Activated CD4-positive, alpha-beta T cell treated with anti-CD3 and anti-CD28 coated beads, Interleukin-2, amount 10 ng/mL, durations not matched to agents 24 days and 14 days (primary cell): ENCODE data around the gene ADAM12. TPM values are rescaled to one million over a fixed set of nuclear protein-coding genes. Genes with fewer than 3 reads are reported as not detected.

Experiments
- DNase-seq: peaks from one replicate; pipeline ENCODE4 v3.0.0; 2022
- H3K27ac Mint-ChIP-seq: one replicate; pipeline ENCODE4 v1.8.0; 2022; ENCODE audit warnings: mild to moderate bottlenecking, mixed read lengths
- H3K27me3 Mint-ChIP-seq: one replicate; pipeline ENCODE4 v1.8.0; 2022; ENCODE audit warnings: mixed read lengths
- H3K36me3 Mint-ChIP-seq: one replicate; pipeline ENCODE4 v1.8.0; 2022; ENCODE audit warnings: low read depth, mild to moderate bottlenecking, mixed read lengths
- H3K4me1 Mint-ChIP-seq: one replicate; pipeline ENCODE4 v1.8.0; 2021; ENCODE audit warnings: mixed read lengths
- H3K4me3 Mint-ChIP-seq: one replicate; pipeline ENCODE4 v1.8.0; 2022; ENCODE audit warnings: mild to moderate bottlenecking, moderate library complexity, mixed read lengths
- H3K9me3 Mint-ChIP-seq: one replicate; pipeline ENCODE4 v1.8.0; 2021; ENCODE audit warnings: mixed read lengths
- intact Hi-C: fragments of 100-400 bp; cut with micrococcal nuclease; formaldehyde crosslinking; loops from one replicate; pipeline ENCODE4 v1.15.1; 2023
- total RNA-seq: library from RNA; stranded (reverse); gene quantifications from 2 replicates; pipeline ENCODE4 v1.2.3, GENCODE V29; 2022

The ADAM12 gene
- total RNA-seq, 1 donor from 2014 or later, result not detected

DNA sequence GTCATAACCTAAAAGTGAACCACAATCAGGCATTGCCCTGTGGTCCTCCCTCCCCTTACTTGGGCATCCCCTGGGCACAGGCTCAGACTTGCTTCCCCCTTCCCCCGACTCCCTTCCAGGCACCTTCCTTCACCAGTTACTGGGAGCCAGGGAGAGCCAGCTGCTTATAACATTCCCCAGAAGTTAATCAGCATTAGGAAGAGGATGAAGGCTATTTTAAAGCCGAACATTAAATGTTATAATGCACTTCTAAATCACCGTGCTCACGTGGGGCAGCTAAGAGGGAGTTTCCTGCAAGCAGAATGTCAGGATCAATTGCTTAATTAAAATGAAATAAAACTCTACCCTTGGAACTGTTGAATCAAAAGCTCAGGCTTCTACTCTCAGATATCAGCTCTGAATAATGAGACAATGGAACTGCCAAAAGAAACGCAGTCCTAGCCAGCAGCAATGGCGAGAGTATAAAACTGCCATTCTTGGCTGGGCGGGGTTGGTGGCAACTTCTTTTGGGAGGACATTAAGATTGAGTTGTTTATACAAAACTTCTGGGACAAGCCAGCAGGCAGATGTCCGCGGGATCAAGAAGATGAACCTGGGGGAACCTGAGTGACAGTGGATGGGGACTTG, 322.4 kb downstream of the ADAM12 start:
- intact Hi-C loops, result no loop called here
- H3K27ac Mint-ChIP-seq, result no peak overlapping the region
- no peaks in the 10 kb centered on the region for H3K27me3 Mint-ChIP-seq
- H3K4me3 Mint-ChIP-seq, result no peak overlapping the region
- no peak for DNase-seq
- H3K36me3 Mint-ChIP-seq, result no peaks in the 10 kb centered on the region
- no peaks in the 10 kb centered on the region for H3K9me3 Mint-ChIP-seq
- H3K4me1 Mint-ChIP-seq, result no peaks in the 10 kb centered on the region

DNA sequence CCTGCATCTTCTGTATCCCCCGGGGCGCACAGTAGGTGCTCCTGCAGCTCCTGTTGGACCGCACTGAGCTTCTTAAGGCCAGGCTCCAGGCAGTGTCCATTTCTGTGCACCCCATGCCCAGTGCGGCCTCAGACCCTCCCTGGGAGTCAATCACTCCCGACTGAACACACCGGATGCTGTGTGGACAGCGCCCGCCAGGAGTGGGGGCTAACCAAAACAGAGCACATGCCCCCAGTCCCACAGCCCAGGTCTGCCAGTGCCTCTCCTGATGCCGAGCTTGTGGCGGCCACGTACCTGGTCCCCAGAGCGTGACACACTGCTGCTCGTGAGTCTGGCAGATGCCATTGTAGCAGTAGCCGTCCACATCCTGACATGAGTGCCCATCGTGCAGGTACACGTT, 323.8 kb downstream of the ADAM12 start:
- DNase-seq, result no peak
- no peaks in the 10 kb centered on the region for H3K36me3 Mint-ChIP-seq
- H3K4me3 Mint-ChIP-seq, result no peak overlapping the region
- no peaks in the 10 kb centered on the region for H3K9me3 Mint-ChIP-seq
- H3K4me1 Mint-ChIP-seq, result no peaks in the 10 kb centered on the region
- intact Hi-C loops, result no loop called here
- H3K27ac Mint-ChIP-seq, result no peak overlapping the region
- H3K27me3 Mint-ChIP-seq, result no peaks in the 10 kb centered on the region

DNA sequence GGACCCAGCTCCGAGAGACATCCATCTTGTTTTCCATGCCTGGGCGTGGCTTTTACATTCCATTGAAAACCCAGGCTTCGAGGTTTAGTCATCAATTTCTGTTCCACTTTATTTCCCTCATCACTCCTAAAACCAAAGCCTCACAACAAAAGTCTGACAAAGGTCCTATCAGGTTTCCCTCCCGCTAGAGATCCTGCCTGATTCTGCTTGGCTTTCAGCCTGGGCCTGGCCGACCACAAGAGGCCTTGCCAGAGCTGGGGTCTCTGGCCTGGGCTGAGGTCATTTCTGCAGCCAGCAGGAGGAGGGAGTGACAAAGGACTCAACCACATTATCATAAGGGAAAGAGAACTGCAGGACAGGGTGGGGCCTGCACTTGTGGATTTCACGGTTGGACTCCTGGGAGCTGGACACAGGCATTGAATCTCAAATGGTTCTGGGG, 324.9 kb downstream of the ADAM12 start:
- Mint-ChIP-seq H3K4me3 (no peak overlapping the region), H3K4me1 (no peaks in the 10 kb centered on the region), H3K9me3 (no peaks in the 10 kb centered on the region), H3K36me3 (no peaks in the 10 kb centered on the region), H3K27me3 (no peaks in the 10 kb centered on the region), H3K27ac (no peak overlapping the region)
- intact Hi-C loops, result no loop called here
- DNase-seq, result no peak

DNA sequence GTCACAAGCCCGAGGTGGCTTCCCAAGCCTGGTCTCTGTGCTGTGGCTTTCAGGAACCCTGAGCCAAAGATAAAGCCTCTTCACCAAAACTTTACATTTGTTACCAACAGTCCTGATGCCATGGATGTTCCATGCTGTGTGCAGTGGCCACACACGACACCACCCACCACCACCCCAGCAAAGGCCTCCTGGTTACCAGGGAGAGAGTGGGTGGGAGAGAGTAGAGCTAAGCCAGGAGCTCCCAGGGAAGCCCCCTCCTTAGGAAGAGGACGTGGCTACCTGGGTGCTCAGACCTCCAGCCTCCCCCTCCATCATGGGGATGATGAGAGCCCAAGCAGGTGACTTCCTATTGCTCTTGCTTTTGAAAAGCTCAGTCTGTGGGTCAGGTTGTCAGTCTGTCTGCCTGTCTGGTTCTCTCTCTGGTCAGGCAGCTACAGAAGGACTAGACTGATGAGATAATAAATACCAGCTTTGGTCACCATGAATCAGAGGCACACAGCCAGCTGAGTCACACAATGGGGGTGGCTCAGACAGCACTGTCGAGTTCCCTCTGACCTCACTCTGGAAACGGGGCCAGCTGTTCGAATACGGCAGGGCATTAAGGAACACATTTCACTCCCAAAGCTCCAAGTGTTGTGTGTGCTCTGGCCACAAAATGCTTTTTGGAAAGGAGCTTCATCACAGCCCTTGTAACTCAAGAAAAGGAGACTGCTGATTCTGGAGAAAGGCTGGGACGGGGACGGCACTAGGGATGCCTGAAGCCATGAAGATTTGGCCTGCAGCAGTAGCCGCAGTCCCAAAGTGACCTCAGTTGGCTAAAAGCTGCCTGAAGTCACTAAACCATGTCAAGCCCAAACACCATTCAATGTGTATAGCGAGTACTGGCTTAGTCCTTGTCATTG, 325.9 kb downstream of the ADAM12 start:
- no peaks in the 10 kb centered on the region for H3K27me3 Mint-ChIP-seq
- no peaks in the 10 kb centered on the region for H3K36me3 Mint-ChIP-seq
- DNase-seq, result no peak
- no peaks in the 10 kb centered on the region for H3K9me3 Mint-ChIP-seq
- H3K4me3 Mint-ChIP-seq, result no peak overlapping the region
- no peaks in the 10 kb centered on the region for H3K4me1 Mint-ChIP-seq
- H3K27ac Mint-ChIP-seq, result no peak overlapping the region
- intact Hi-C loops, result no loop called here

DNA sequence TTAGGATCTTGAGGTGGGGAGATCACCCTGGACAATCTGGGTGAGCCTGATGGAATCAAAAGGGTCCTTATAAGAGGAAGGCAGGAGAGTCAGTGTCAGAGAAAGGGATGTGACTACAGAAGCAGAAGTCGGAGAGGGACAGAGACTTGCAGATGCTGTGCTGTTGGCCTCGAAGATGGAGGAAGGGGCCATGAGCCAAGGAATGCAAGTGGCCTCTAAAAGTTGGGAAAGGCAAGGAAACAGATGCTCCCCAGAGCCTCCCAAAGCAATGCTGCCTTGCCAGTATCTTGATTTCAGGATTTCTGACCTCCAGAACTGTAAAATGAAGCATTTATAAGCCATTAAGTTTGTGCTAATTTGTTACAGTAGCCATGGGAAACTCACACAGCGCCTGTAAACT, 326.8 kb downstream of the ADAM12 start:
- no peaks in the 10 kb centered on the region for H3K27me3 Mint-ChIP-seq
- H3K36me3 Mint-ChIP-seq, result no peaks in the 10 kb centered on the region
- no peak overlapping the region for H3K27ac Mint-ChIP-seq
- no peaks in the 10 kb centered on the region for H3K9me3 Mint-ChIP-seq
- H3K4me1 Mint-ChIP-seq, result no peaks in the 10 kb centered on the region
- no peak overlapping the region for H3K4me3 Mint-ChIP-seq
- DNase-seq, result no peak
- intact Hi-C loops, result no loop called here

DNA sequence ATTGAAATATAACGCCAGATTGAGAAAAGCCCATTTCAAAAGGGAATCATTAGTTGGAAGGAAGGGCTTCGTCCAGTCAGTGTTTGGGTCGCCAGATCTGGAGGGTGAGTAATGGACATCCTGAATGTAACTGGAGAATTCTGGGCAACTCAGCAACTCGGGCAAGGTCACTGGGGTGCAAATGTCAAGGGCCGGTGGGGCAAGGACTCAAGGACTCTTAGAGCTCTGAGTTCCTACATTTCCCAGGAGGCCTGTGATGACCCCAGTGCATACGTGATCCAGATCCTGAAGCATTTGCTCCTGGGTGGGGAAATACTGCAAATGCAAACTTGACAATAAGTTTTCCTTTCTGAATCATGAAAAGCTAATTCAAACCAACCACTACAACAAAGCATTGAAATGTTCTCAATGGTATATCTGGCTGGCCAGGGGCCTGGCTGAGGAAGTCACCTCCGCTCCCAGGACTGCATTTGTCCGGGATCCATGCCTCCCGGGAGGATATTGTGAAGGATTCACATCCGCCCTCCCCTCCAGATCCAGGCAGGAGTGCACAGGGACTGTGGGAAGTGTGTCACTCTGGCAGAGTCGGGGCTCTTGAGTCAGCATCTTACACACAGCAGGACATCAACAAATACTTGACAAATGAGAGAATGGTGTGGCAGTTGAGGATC, 327.9 kb downstream of the ADAM12 start:
- no peak overlapping the region for H3K27ac Mint-ChIP-seq
- no peaks in the 10 kb centered on the region for H3K27me3 Mint-ChIP-seq
- no peaks in the 10 kb centered on the region for H3K9me3 Mint-ChIP-seq
- DNase-seq, result no peak
- H3K4me3 Mint-ChIP-seq, result no peak overlapping the region
- no peaks in the 10 kb centered on the region for H3K36me3 Mint-ChIP-seq
- H3K4me1 Mint-ChIP-seq, result no peaks in the 10 kb centered on the region
- intact Hi-C loops, result no loop called here

DNA sequence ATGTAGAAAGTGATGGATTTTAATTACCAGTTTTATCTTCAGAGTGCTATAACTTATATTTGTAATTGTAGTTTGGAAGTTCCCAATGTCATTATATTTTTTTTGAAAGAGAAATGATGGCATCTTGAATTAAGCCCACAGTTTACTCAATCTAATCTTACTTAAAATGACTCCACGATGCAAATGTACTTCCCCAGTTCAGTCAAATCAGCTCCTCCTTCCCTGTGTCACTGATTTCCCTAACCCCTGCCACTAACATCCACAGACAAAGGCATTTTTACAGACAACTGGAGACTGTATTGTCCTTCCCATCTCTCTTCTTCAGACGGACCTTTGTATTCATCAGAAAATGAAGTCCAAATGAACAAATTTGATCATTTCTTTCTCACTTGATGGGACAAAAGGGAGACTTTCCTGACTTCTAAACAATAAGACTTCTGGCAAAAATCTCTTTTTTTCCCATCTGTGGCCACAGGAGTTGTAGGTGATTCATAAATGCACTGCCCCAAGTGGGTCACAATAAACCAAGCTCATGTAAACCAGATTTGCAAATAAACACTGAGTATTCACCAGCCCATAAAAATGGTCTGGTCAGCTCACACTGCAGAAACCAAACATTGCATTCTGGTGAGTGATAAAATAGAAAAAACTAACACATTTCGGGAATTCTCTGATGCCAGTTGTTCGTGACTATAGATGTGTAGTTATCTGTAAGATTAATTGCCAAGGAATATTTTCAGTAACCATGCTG, 329.0 kb downstream of the ADAM12 start:
- H3K4me3 Mint-ChIP-seq, result no peak overlapping the region
- H3K9me3 Mint-ChIP-seq, result no peaks in the 10 kb centered on the region
- DNase-seq, result no peak
- no peaks in the 10 kb centered on the region for H3K4me1 Mint-ChIP-seq
- H3K27me3 Mint-ChIP-seq, result no peaks in the 10 kb centered on the region
- no peaks in the 10 kb centered on the region for H3K36me3 Mint-ChIP-seq
- H3K27ac Mint-ChIP-seq, result no peak overlapping the region
- intact Hi-C loops, result no loop called here

DNA sequence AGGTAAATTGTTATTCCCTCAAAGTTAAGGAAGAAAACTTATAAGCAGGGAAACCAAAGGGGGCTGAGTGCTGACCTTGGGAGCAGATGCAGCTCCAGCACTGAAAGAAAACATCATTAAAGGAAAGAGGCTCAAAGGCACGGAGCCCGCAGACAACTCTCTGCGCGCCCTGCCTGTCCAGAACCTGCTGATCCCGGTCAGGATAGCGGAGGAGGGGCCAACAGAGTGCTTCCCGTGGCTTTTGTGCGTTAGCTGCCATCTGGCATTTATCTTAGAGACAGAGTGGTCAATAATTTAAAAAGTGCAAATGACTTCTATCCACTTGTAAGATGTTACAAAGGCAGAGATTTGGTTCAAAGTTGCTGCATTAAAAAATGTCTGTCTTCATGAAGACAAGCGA, 329.8 kb downstream of the ADAM12 start:
- Mint-ChIP-seq H3K27ac (no peak overlapping the region), H3K27me3 (no peaks in the 10 kb centered on the region), H3K4me1 (no peaks in the 10 kb centered on the region), H3K36me3 (no peaks in the 10 kb centered on the region), H3K4me3 (no peak overlapping the region), H3K9me3 (no peaks in the 10 kb centered on the region)
- intact Hi-C loops, result no loop called here
- no peak for DNase-seq

DNA sequence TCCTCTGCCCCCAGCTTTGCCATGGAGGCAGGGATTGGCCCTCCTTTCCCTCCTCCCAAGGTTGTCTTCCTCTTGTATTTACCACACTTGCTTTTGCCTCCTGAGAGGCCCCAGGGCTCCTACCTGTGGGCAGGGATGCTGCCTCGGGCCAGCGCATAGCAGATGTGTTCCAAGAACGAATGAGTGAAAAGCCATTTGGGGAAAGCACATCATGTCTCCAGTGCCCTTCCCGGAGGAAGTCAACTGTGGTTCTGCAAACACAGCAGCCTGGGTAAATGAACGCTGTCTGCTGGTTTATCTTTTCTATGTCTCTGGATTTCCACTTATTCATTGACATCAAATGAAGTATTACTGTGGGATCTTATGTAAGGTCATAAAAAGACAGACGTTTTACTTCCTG, 330.2 kb downstream of the ADAM12 start:
- Mint-ChIP-seq H3K4me1 (no peaks in the 10 kb centered on the region), H3K27ac (no peak overlapping the region), H3K4me3 (no peak overlapping the region), H3K9me3 (no peaks in the 10 kb centered on the region), H3K27me3 (no peaks in the 10 kb centered on the region), H3K36me3 (no peaks in the 10 kb centered on the region)
- DNase-seq, result no peak
- intact Hi-C loops, result no loop called here

DNA sequence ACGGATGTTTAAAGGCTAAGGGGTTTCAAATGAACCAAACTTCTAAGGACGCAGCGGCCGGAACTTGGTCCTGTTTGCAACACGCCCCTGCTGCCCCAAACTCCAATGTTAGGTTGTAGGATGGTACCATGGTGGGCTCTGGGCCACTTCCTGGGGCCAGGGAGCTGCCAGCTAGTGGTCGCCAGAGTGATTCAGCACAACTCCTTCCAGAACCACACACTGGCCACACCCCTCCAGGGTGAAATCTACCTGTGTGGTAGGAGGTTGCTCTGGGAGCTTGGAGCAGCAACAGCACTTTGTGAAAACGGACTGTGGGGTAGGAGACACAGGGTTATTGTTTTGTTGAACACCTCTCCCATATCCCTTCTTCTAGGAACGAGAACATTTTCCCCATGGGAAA, 330.8 kb downstream of the ADAM12 start:
- Mint-ChIP-seq H3K27me3 (no peaks in the 10 kb centered on the region), H3K36me3 (no peaks in the 10 kb centered on the region), H3K27ac (no peak overlapping the region), H3K4me1 (no peaks in the 10 kb centered on the region), H3K9me3 (no peaks in the 10 kb centered on the region), H3K4me3 (no peak overlapping the region)
- intact Hi-C loops, result no loop called here
- DNase-seq, result no peak

DNA sequence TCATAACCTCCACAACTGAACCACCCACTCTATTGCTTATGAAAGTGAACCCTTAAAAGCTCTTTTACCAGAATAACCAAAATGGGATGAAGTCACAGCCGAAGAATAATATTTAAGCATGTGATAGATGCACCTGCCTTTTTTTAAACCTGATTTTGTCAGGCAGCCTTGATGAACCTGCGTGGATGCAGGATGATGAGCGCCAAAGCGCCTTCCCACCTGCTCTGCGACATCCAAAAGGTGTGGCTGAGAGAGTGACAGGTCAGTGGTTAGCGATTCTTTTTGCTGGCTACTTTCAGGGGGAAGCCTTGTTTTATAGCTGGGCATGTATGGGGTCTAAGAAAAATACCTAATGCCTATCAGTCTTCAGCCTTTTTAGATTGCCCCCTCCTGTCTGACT, 334.1 kb downstream of the ADAM12 start:
- Mint-ChIP-seq H3K9me3 (no peaks in the 10 kb centered on the region), H3K27ac (no peak overlapping the region)
- intact Hi-C loops, result no loop called here

DNA sequence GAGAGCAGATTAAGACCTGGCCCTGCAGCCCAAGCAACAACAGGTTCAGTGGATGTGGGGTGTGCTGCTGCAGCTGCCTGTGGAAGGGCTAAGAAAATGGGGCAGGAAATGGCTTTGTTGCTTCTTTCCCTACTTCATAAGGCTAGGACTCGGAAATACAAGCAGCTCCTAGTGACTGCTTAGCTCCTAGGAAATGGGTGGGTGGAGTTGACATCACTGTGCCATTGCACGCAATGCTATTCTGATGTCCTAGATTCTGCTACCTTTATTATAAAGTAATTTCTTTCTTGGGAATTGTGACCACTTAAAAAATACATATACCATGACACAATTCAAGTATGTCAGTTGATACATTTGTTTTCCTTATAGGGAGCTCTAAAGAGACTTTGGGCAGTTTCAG, 336.1 kb downstream of the ADAM12 start:
- no peaks in the 10 kb centered on the region for H3K36me3 Mint-ChIP-seq
- no peaks in the 10 kb centered on the region for H3K9me3 Mint-ChIP-seq
- intact Hi-C loops, result no loop called here
- H3K27me3 Mint-ChIP-seq, result no peaks in the 10 kb centered on the region
- H3K27ac Mint-ChIP-seq, result no peak overlapping the region
- H3K4me1 Mint-ChIP-seq, result no peaks in the 10 kb centered on the region
- no peak for DNase-seq
- no peak overlapping the region for H3K4me3 Mint-ChIP-seq

More for the DNA sequence above, 334.1 kb downstream of the ADAM12 start:
- no peak overlapping the region for H3K4me3 Mint-ChIP-seq
- H3K4me1 Mint-ChIP-seq, result no peaks in the 10 kb centered on the region
- DNase-seq, result no peak
- H3K27me3 Mint-ChIP-seq, result no peaks in the 10 kb centered on the region
- no peaks in the 10 kb centered on the region for H3K36me3 Mint-ChIP-seq

DNA sequence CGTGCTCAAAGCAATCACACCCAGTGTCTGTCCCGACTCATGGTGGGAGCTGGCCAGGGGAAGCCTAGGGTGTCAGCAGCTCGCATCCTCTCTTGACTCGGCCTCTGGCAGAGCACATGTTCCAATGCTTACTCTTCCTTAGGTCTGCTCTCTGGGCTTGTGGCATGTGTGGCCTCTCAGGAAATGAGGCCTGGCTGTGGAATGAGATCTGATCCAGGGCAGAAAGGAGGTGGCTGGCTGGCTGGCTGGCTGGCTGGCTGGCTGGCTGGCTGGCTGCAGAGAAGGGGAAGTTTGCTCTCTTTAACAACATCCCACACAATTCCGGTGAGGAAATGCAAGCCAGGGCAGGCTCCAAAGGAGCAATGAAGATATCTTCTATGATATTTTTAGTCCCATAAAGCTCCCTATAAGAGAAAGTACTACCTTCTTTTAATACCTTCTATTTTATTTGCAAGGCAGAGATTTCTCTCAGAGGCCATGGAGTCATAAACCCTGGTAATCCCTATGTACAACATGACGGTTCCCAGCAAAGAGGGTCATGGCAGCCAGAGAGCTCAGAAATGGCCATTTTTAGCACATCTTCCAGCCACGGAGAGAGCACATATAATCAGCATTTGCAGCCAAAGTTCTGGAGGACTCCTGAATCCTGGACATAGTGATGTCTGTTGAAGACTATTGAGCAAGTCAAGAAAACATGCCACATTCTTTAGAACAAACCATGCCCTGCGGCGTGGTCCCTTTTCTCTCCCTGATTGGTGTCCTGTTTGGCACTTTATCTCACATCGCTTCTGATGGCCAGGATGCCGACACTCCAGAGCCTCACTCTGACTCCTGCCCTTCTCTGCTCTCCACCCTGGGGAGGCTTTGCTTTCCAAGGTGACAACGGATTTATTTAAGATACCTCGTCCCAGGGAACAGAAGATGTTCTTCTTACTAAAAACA, 338.2 kb downstream of the ADAM12 start:
- DNase-seq, result no peak
- intact Hi-C loops, result no loop called here
- Mint-ChIP-seq H3K4me3 (no peak overlapping the region), H3K27ac (no peak overlapping the region), H3K4me1 (no peaks in the 10 kb centered on the region), H3K36me3 (no peaks in the 10 kb centered on the region), H3K9me3 (no peaks in the 10 kb centered on the region), H3K27me3 (no peaks in the 10 kb centered on the region)
